Measurements from ENCODE around the gene P2RY6. TPM values are rescaled to one million over a fixed set of nuclear protein-coding genes. Genes with fewer than 3 reads are reported as not detected.
A peak's percentile ranks its signal among the peaks of the same experiment; 100 is the strongest.

The P2RY6 gene
- total RNA-seq, 4 donors from 2014 or later = 0.78 to 2.8 (median 1.1) TPM; not detected in 1

- no peak for DNase-seq
- no peak for ATAC-seq
- TF ChIP-seq POLR2A (IDR thresholded peaks at IDR 0.05) = no peak
- TF ChIP-seq, protein P1, sequence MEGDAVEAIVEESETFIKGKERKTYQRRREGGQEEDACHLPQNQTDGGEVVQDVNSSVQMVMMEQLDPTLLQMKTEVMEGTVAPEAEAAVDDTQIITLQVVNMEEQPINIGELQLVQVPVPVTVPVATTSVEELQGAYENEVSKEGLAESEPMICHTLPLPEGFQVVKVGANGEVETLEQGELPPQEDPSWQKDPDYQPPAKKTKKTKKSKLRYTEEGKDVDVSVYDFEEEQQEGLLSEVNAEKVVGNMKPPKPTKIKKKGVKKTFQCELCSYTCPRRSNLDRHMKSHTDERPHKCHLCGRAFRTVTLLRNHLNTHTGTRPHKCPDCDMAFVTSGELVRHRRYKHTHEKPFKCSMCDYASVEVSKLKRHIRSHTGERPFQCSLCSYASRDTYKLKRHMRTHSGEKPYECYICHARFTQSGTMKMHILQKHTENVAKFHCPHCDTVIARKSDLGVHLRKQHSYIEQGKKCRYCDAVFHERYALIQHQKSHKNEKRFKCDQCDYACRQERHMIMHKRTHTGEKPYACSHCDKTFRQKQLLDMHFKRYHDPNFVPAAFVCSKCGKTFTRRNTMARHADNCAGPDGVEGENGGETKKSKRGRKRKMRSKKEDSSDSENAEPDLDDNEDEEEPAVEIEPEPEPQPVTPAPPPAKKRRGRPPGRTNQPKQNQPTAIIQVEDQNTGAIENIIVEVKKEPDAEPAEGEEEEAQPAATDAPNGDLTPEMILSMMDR (IDR thresholded peaks at IDR 0.05 in 4 of 5, conservative IDR thresholded peaks at IDR 0.05 in 1 of 5) = no peak
- Histone ChIP-seq H3K36me3 (no peaks in the 10 kb centered on the region), H3K9me3 (no peaks in the 10 kb centered on the region), H3K4me3 (no peak overlapping the region), H3K27ac (peak overlapping the region; percentile 66 to 74 (median 70)), H3K4me1 (peaks cover 22 to 43% of the 10 kb centered on the region in 2 donors), H3K27me3 (no peaks in the 10 kb centered on the region)
- in situ Hi-C loops (cut with MboI; ENCODE audit: low sequenced_read_pairs in 4 of 4) = no loop called here
- intact Hi-C loops (cut with DNase I; ENCODE audit: low total_unique reads) = no loop called here
These were observed 50.5 kb downstream of the P2RY6 start for GRCh38 chr11:73322382-73323306.

- no peaks in the 10 kb centered on the region for H3K36me3 ChIP-seq
- H3K27me3 ChIP-seq = no peaks in the 10 kb centered on the region
- in situ Hi-C loops (cut with MboI; ENCODE audit: low sequenced_read_pairs in 4 of 4) = no loop called here
- ATAC-seq = peak; percentile 25 to 37
- DNase-seq = peak; percentile 19 to 52
- TF ChIP-seq, protein P1 (IDR thresholded peaks at IDR 0.05 in 4 of 5, conservative IDR thresholded peaks at IDR 0.05 in 1 of 5) = no peak
- no peak for TF ChIP-seq POLR2A (IDR thresholded peaks at IDR 0.05)
- intact Hi-C loops (cut with DNase I; ENCODE audit: low total_unique reads) = no loop called here
- no peaks in the 10 kb centered on the region for H3K9me3 ChIP-seq
- H3K4me3 ChIP-seq = no peak overlapping the region
- H3K27ac ChIP-seq = peak overlapping the region; percentile 66 to 74 (median 70)
- peaks cover 22 to 40% of the 10 kb centered on the region in 2 donors for H3K4me1 ChIP-seq
These were observed 51.3 kb downstream of the P2RY6 start for GRCh38 chr11:73323464-73323863.

- Histone ChIP-seq H3K36me3 (no peaks in the 10 kb centered on the region), H3K27me3 (no peaks in the 10 kb centered on the region), H3K9me3 (no peaks in the 10 kb centered on the region), H3K4me3 (no peak overlapping the region), H3K27ac (peak overlapping the region; percentile 66 to 74 (median 70)), H3K4me1 (peaks cover 22 to 40% of the 10 kb centered on the region in 2 donors)
- intact Hi-C loops (cut with DNase I; ENCODE audit: low total_unique reads) = no loop called here
- in situ Hi-C loops (cut with MboI; ENCODE audit: low sequenced_read_pairs in 4 of 4) = no loop called here
- ATAC-seq = no peak
- no peak for DNase-seq
- TF ChIP-seq POLR2A (IDR thresholded peaks at IDR 0.05) = no peak
- TF ChIP-seq, protein P1 (IDR thresholded peaks at IDR 0.05 in 4 of 5, conservative IDR thresholded peaks at IDR 0.05 in 1 of 5) = no peak
These were observed 52.0 kb downstream of the P2RY6 start for GRCh38 chr11:73324116-73324515.

DNA sequence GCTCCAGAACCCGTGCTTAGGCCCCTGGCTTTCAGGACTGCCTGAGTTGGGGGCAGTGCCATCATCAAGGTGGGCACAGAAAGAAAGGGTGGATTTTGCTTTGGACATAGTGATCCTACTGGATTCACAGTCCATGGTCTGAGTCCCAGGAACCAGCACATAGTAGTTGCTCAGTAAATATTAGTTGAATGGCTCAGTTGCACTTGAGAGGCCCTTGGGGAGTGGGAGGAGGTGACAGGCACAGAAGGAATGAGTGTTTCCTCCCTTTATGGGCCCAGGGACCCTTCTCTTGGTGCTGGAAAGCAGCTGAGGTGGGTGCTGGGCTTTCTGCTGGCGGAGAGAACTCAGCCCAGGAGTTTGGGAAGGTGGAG lies 52.5 kb downstream of the P2RY6 start:
- Histone ChIP-seq H3K36me3 (no peaks in the 10 kb centered on the region), H3K9me3 (no peaks in the 10 kb centered on the region), H3K4me3 (no peak overlapping the region), H3K4me1 (peaks cover 22 to 40% of the 10 kb centered on the region in 2 donors), H3K27me3 (no peaks in the 10 kb centered on the region), H3K27ac (peak overlapping the region; percentile 66 to 74 (median 70))
- intact Hi-C loops (cut with DNase I; ENCODE audit: low total_unique reads) = no loop called here
- DNase-seq = no peak
- ATAC-seq = no peak
- in situ Hi-C loops (cut with MboI; ENCODE audit: low sequenced_read_pairs in 4 of 4) = no loop called here
- no peak for TF ChIP-seq POLR2A (IDR thresholded peaks at IDR 0.05)
- TF ChIP-seq, protein P1 (IDR thresholded peaks at IDR 0.05 in 4 of 5, conservative IDR thresholded peaks at IDR 0.05 in 1 of 5) = no peak
